HG03571 (cell line): ENCODE data around the gene UGT1A9.

Experiments
- ATAC-seq: cut with Tn5 transposase; IDR thresholded peaks from one replicate; pipeline ENCODE4 v1.9.1; 2021; ENCODE audit not compliant: unreplicated experiment

UGT1A9 gene

DNA sequence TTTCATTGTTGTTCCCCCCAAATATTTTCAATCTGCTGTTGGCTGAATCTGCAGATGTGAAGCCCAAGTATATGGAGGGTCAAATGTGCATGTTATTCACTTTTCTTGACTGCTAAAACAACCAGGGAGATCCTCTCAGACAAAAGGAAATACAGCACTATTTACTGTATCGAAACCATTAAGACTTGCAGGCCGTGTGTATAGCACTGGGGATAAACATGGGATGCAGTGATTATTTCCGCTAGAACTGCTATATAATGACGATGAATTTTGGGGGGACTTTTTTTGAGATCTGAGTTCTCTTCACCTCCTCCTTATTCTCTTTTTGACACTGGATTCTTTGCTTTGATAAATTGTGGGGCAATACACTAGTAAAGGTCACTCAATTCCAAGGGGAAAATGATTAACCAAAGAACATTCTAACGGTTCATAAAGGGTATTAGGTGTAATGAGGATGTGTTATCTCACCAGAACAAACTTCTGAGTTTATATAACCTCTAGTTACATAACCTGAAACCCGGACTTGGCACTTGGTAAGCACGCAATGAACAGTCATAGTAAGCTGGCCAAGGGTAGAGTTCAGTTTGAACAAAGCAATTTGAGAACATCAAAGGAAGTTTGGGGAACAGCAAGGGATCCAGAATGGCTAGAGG lies 84.9 kb downstream of the UGT1A9 start:
- no peak for ATAC-seq

DNA sequence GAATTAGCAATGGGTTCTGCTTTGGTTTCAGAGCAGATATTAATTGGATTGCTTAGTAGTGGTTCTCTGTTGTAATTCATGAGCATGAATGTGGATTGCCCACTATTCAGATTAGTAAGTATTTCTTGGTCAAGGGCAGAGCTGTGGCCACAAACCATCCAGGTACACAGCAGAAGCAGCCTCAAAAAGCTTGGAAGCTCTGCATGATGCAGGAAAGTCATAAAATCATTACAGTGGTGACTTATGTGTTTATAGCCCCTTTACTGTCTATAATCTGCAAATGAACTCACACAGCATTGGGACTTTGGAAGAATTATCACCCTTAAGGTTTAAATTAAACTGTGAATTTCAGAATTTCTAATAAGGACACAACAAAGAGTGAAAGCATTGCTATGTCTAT lies 86.4 kb downstream of the UGT1A9 start:
- ATAC-seq, result no peak

DNA sequence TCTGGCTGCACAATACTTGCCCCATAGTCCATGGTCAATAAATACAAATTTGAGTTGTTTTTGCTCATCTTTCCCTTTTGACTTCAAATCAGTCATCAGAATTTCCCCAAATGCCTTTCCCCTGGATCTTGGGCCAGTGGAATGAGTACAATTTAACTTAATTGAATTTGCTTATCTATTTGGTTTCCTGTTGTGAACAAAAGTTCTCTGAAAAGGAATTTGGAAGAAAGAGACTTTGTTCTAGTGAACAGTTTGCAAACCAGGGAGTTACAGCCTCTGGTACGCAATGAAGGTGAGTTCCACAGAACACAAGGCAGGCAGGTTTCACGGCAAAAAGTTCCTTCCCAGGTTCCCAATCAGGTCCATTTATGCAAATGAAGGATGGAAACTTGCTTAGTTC lies 87.2 kb downstream of the UGT1A9 start:
- no peak for ATAC-seq

DNA sequence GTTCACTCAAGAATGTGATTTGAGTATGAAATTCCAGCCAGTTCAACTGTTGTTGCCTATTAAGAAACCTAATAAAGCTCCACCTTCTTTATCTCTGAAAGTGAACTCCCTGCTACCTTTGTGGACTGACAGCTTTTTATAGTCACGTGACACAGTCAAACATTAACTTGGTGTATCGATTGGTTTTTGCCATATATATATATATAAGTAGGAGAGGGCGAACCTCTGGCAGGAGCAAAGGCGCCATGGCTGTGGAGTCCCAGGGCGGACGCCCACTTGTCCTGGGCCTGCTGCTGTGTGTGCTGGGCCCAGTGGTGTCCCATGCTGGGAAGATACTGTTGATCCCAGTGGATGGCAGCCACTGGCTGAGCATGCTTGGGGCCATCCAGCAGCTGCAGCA lies 88.3 kb downstream of the UGT1A9 start, which contains the start of gene UGT1A1:
TSS of gene UGT1A1 (plus strand) at position 228 of the 400 bp plus-strand sequence. CDS start at position 246, 18 bp downstream.
- no peak for ATAC-seq

DNA sequence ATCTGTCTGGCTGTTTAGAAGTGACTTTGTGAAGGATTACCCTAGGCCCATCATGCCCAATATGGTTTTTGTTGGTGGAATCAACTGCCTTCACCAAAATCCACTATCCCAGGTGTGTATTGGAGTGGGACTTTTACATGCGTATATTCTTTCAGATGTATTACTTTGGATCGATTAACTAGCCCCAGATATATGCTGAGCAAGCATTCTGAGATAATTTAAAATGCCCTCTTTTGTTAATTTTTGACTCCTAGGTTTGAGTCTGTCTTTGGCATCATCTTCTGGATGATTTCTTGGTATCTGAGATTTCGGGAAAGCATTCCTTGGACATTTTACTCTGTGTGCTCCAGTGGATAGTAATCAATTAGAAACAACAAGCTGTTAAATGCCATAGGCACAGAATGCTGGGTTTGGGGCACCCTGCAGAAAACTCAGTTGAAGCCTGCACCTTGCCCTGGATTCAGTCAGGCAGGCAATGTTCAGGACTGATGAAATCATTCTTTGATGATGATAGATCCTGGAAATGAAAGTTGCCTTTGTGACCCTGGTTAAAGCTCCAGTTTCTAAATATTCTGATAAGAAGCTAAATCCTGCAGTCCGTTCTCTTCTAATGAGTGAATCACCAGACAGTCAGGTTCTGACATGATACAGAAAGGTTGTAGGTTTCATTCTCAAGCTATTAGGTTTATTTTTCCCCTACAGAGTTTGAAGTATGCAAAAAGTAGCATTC lies 89.5 kb downstream of the UGT1A9 start:
- no peak for ATAC-seq

DNA sequence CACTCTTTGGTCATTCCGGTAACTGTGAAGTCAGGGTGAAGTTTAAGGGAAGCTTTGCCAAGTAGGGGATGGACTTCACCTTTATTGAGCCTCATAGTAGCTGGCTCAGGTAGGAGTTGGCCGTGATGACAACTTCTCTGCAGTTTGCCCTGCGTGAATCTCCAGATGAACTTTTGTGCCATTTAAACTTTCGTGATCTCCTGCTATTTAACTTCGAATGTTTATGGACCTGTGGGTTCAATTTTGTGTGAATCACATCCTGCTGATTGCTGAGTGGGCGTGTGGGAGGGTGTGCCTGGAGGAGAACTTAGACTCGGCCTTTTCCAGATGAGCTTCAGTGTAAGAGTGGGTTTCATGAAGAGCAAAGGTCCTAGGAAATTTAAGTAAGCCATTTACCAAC lies 92.6 kb downstream of the UGT1A9 start:
- no peak for ATAC-seq

DNA sequence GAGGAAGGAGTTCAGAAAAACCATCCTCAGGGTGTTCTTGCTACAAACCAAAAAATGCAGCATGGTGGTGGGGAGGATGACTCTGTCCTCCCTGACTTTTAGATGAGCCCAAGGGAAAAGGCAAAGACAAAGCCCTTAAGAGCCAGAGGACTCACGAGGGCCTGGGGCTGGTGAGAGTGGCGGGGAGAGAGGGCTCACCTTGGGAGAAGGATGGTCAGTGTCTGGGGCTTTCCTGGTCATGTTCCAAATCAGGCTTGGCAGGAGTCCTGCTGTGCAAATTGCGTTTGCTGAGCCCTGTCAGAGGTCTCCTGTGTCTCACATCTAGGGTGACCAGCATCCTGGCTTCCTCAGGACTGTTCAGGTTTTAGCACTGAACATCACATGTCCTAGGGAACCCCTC lies 93.1 kb downstream of the UGT1A9 start:
- no peak for ATAC-seq

DNA sequence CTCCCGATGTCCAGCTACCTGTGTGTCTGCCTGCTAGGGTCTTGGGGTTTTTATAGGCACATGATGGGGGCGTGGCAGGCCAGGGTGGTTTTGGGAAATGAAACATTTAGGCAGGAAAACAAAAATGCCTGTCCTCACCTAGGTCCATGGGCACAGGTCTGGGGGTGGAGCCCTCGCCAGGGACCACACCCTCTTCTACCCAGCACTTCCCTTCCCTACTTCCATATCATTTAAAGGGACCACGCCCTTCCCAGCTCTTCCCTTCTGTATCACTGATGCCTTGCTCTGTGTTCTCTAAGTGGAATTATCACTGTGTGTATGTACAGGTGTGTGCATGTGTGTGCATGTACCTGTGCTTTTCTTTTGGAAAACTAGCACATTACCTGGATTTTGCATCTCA lies 94.7 kb downstream of the UGT1A9 start:
- no peak for ATAC-seq

DNA sequence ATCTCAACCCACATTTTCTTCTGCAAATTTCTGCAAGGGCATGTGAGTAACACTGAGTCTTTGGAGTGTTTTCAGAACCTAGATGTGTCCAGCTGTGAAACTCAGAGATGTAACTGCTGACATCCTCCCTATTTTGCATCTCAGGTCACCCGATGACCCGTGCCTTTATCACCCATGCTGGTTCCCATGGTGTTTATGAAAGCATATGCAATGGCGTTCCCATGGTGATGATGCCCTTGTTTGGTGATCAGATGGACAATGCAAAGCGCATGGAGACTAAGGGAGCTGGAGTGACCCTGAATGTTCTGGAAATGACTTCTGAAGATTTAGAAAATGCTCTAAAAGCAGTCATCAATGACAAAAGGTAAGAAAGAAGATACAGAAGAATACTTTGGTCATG lies 96.4 kb downstream of the UGT1A9 start:
- ATAC-seq, result no peak

DNA sequence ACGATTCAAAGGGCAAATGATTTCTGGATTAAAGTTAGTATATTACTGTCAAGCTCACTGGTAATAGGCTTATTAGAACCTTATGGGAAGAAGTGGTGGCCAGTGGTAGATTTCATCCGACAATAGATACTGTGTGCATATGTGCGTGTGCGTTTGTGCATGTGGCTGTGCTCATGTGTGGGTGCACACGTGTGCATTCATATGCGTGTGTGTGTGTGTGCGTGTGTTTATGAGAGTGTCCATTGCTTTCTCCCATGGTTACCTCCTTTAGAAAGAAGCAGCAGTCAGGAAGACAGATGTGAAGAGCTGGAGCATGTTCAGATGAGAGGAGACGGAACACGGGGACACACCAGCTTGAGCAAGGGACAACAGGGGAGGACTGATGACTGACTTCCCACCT lies 97.6 kb downstream of the UGT1A9 start:
- ATAC-seq, result no peak

DNA sequence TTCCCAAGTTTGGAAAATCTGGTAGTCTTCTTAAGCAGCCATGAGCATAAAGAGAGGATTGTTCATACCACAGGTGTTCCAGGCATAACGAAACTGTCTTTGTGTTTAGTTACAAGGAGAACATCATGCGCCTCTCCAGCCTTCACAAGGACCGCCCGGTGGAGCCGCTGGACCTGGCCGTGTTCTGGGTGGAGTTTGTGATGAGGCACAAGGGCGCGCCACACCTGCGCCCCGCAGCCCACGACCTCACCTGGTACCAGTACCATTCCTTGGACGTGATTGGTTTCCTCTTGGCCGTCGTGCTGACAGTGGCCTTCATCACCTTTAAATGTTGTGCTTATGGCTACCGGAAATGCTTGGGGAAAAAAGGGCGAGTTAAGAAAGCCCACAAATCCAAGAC lies 100.5 kb downstream of the UGT1A9 start:
- no peak for ATAC-seq

DNA sequence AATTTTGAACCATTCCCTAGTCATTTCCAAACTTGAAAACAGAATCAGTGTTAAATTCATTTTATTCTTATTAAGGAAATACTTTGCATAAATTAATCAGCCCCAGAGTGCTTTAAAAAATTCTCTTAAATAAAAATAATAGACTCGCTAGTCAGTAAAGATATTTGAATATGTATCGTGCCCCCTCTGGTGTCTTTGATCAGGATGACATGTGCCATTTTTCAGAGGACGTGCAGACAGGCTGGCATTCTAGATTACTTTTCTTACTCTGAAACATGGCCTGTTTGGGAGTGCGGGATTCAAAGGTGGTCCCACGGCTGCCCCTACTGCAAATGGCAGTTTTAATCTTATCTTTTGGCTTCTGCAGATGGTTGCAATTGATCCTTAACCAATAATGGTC lies 100.9 kb downstream of the UGT1A9 start:
- ATAC-seq, result no peak

DNA sequence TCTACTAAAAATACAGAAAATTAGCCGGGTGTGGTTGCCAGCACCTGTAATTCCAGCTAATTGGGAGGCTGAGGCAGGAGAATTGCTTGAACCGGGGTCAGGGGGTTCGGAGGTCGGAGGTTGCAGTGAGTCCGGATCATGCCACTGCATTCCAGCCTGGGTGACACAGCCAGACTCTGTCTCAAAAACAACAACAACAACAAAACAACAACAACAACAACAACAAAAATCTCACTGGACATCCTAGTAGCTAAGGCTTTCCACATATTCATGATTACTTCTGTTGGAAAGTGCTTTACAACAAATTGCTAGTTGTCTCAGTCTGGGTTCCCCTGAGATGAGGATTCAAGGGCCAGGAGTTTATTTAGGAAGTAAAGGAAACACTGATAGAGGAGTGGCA lies 102.2 kb downstream of the UGT1A9 start:
- ATAC-seq, result no peak

DNA sequence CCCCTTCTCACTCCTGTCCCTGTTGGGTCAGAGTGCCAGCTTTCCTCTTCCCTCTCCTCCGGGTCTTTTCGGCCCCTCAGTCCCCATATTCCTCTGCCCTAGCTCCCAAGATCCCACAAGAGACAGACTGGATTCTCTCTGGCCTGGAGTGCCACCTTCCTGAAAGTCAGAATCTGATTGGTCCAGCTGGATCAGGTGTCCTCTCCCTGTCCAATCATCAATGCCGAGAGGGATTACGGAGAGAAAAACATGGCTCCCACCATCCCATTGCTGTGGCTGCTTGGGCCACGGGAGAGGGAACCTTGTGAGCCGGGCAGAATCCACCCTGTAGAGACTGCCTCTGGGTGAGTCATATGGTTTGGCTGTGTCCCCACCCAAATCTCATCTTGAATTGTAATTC lies 103.7 kb downstream of the UGT1A9 start:
- ATAC-seq, result no peak

DNA sequence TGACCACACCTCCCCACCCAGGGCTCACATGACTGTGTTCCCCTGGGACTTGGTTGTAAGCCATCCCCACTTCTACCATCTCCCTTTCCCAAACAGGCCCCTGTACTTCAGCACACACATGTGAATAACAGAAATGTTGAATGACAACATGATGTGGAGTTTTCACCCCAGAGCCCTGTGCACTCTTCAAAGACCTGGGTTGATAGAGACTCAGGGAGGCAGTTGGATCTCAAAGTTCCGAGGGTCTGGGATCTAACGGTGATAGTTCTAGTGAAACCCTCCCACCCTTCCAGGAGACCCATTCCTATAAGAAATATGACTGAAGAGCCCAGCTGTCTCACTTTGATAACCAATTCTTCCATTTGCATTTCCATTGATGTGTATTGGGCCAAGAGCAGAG lies 106.3 kb downstream of the UGT1A9 start, which contains the start of gene MROH2A:
TSS of gene MROH2A (plus strand) at position 301 of the 400 bp plus-strand sequence. CDS start 1,029 bp downstream, outside the sequence.
- ATAC-seq, result no peak

DNA sequence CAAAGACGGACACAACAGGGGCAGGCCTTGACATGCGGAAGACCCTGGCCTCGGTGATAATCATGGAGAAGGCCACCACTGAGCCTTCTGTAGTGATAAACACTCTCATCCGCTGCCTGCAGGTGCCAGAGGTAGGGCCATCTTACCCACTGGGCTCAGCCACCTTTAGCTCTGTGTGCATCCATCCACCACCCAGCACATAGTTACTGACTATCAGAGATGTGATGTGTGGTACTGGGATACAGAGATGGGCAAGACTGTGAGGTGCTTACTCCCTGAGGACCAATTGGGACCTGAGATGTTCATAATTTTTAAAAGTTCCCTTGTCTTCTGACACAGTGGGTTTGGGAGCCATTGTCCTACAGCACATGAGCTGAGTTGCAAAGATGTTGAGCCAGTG lies 108.0 kb downstream of the UGT1A9 start:
- no peak for ATAC-seq

DNA sequence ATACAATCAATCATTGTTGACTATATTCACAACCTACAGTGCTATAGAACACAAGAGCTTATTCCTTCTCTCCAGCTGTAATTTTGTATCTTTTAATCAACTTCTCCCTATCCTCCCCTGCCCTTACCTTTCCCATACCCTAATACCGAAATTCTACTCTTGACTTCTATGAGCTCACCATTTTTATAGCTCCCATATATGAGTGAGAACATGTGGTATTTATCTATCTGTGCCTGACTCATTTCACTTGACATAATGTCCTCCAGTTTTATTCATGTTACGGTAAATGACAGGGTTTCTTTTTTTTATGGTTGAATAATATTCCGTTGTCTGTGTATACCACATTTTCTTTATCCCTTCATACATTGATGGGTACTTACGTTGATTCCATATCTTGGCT lies 109.1 kb downstream of the UGT1A9 start:
- ATAC-seq, result no peak

DNA sequence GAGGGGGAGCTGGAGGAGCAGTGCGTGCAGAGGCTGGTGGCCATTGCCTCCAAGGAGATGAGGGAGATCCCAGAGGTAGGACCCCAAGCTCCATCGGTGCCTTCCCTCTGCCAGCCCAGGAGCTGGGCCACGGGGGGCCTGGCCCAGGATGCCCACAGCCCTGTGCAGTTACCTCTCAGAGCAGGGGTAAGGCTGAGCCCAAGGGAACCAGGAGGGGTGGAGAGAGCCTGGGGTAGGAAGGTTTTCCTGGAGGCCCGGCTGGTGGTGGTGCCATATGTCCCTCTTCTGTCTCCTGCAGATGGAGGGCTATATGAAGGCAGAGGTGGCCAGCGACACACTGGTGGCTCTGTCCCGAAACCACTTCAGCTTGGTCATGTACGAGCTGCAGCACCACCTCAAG lies 117.9 kb downstream of the UGT1A9 start:
- ATAC-seq, result no peak

DNA sequence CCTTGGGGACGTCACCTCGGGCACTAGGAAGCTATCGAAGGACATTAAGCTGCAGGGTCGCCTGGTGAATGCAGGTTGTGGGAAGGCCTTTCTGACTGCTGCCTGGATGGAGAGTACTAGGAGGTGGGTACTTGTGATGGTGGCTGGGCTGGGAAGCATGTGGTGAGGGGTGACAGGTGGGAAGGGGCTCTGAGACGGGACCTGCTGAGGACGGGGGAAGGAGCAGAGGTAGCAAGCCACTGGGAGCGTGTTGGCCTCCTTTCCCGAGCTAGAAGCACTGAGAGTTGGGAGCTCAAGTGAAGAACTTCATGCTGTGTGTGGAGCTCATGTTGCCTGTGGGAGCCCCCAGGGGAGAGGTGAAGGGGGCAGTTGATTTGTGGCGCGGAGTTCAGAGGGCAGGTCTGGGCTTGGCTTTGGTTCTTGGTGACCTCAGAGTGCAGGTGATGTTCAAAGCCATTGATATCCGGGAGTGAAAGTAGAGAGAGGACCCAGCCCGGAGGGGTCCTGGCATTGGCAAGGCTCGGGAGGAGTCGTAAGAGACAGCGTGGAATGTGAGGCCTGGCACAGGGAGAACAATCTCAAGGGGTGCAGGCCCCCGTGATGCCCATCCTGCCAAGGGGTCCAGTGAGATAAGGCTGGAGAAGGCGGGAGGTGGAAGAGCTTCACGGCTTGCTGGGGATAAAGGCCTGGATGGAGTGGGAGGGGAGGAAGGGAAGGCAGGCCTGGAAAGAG lies 119.6 kb downstream of the UGT1A9 start:
- no peak for ATAC-seq

DNA sequence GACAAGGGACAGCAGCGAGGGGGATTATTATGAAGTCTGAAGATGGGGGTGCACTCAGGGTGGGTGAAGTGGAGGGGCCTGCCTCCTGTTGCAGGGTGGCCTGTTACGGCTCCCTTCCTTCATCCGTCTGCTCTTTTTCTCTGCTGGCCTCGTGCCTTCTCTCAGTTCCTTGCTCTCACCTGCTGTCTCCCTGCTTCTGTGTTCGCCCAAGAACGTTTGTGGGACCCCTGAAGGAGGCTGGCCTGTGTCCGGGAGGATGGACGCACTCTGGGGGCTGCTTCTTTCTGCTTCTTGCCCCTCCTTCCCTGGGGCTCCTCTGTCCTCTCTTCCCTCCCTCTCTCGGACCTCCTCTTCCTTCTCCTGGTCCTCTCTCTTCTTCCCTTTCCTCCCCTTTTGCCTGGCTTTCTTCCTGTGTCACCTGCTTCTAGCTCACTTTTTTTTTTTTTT lies 120.2 kb downstream of the UGT1A9 start:
- no peak for ATAC-seq

DNA sequence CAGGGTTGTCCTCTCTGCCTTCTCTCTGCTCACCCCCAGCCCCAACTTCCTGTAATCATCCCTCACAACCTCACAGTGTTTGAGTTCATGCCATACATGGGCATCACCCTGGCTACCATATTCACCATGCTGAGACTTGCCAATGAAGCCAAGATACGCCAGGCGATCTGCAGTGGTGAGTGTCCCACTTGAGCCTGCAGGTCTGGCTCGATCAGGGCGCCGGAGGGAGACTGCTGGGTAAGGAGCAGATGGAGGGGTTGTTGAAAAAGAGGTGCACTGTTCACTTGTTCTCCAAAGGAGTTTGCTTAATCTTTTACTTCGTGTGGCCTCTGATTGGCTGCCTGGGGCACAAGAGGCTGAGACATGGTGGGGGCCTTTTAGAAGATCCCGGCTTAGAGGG lies 121.0 kb downstream of the UGT1A9 start:
- no peak for ATAC-seq
